AG09309 (cell line): ENCODE results near the gene LRRC4C.

Experiments
- DNase-seq: peaks from one replicate; pipeline ENCODE4 v3.0.0-alpha.2; 2010; ENCODE audit warnings: low read depth
- H3K4me3 ChIP-seq: 2 replicates; pipeline ENCODE4 v1.5.1; 2011; ENCODE audit warnings: mild to moderate bottlenecking, low read depth, low read length, moderate library complexity; ENCODE audit not compliant: control insufficient read depth
- CTCF ChIP-seq: IDR thresholded peaks from 2 replicates; pipeline ENCODE4 v1.5.1; 2011; ENCODE audit warnings: mild to moderate bottlenecking, low read depth, low read length, inconsistent platforms; ENCODE audit not compliant: insufficient read depth, control insufficient read depth; ENCODE audit errors: missing control alignments

LRRC4C gene

GRCh38 chr11:40838181-40838683 is 621.2 kb downstream of the LRRC4C start:
- TF ChIP-seq CTCF, result no peak
- H3K4me3 ChIP-seq, result no peak overlapping the region
- DNase-seq, result no peak

DNA sequence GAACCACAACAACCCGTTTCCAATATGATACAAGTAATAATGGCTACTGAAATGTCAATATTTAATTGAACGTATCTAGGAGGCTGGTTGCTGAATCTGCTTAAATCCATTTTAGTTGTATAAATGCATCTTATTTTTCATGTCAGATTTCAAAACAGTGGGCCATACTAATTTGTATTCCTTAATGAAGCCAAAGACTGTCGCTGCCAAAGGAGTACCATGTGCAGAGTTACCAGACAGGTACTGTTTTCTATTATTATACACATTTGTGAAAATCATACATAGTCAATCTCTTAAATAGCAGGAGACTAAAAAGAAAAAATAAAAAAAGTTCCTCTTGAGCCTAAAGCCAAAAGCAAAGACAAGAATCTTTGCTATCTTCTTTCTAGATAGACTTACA is 632.3 kb downstream of the LRRC4C start:
- no peak for TF ChIP-seq CTCF
- H3K4me3 ChIP-seq, result no peak overlapping the region
- DNase-seq, result no peak

DNA sequence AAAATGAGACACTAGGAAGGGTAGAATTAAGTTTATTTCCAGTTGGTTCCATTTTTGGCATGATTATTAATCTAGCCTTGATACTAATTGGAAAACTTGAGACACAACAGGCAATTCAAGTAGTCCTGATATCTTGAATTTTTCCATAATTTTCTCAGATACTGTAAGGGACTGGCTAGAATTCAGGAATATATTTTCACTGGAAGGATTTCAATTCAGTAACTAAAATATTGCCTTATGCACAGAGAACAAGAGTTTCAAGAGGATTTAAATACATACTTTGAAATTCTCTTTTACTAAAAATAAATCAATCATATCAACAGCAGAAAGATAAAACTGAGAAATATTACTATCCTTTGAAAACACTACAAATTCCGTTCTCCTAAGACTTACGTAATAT is 632.9 kb downstream of the LRRC4C start:
- no peak for DNase-seq
- H3K4me3 ChIP-seq, result no peak overlapping the region
- TF ChIP-seq CTCF, result no peak

DNA sequence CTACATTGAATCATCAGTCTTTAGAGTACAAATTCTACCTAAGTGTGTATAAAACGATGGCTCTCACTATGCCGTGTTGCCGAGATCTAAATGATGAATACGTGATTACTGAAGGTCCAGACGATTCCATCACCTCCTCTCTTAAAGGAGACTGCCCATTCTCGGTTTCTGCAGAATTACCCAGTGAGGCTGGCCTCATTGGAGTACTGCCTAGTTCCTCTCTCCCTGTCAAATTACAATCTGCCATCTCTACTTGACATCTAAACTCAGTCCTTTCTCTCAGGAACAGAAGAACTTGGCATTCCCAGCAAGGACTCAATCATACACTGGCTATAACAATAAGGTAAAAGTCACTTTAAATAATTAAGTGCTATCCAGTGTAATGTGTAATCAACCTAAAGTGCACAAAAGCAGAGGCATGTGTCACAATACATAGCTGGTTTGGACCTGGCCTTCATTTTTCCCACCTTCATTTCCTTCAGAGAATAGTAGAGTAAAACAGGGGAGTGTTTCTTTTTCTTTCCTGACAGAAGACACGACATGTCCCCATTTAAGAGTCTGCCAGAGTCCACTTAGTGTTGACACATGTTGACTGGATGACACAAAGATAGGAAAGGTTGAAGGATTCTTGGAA is 634.1 kb downstream of the LRRC4C start:
- no peak for DNase-seq
- no peak overlapping the region for H3K4me3 ChIP-seq
- TF ChIP-seq CTCF, result no peak

- DNase-seq, result no peak
- TF ChIP-seq CTCF, result no peak
- H3K4me3 ChIP-seq, result no peak overlapping the region
Observed at GRCh38 chr11:40819230-40819629, 640.2 kb downstream of the LRRC4C start.

DNA sequence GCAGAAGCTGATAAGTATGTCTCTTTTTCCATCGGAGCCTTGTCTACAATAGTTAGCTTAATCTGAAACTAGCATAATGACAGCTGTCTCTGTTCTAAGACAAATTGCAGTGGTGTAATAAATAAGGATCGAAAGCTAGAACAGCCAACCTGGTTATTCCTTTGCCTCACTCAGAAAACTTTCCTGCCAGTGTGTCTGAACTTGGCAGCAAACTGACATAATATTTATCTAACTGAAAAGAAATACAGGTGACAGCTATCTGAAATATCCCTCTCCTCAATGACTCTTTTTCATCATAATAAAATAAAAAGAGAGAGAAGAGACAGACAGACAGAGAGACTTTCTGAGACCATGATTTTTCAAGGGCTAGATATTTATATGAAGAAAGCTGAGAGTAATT is 642.5 kb downstream of the LRRC4C start:
- no peak overlapping the region for H3K4me3 ChIP-seq
- TF ChIP-seq CTCF, result no peak

More for the DNA sequence above, 642.5 kb downstream of the LRRC4C start:
- DNase-seq, result no peak
